Osteocyte (in vitro differentiated cells): ENCODE data around the gene TPRX2. TPM values are rescaled to one million over a fixed set of nuclear protein-coding genes. Genes with fewer than 3 reads are reported as not detected.

Experiments used
- DNase-seq: peaks from one replicate; pipeline ENCODE4 v3.0.0; 2021; ENCODE audit warnings: mixed read lengths; ENCODE audit not compliant: unreplicated experiment; ENCODE audit errors: extremely low spot score
- H3K27ac Mint-ChIP-seq: one replicate; pipeline ENCODE4 v1.8.0; 2021; ENCODE audit warnings: mild to moderate bottlenecking, mixed read lengths; ENCODE audit not compliant: unreplicated experiment
- H3K27me3 Mint-ChIP-seq: one replicate; pipeline ENCODE4 v1.8.0; 2021; ENCODE audit warnings: mixed read lengths; ENCODE audit not compliant: unreplicated experiment
- H3K36me3 Mint-ChIP-seq: one replicate; pipeline ENCODE4 v1.8.0; 2021; ENCODE audit warnings: mixed read lengths; ENCODE audit not compliant: unreplicated experiment
- H3K4me1 Mint-ChIP-seq: one replicate; pipeline ENCODE4 v1.8.0; 2021; ENCODE audit warnings: mixed read lengths; ENCODE audit not compliant: unreplicated experiment
- H3K4me3 Mint-ChIP-seq: one replicate; pipeline ENCODE4 v1.8.0; 2021; ENCODE audit warnings: mild to moderate bottlenecking, moderate library complexity, mixed read lengths; ENCODE audit not compliant: unreplicated experiment
- H3K9me3 Mint-ChIP-seq: one replicate; pipeline ENCODE4 v1.8.0; 2021; ENCODE audit warnings: mixed read lengths; ENCODE audit not compliant: unreplicated experiment
- total RNA-seq: library from RNA; stranded (reverse); gene quantifications from 2 replicates; pipeline ENCODE4 v1.2.1, GENCODE V29; 2021
- TF ChIP-seq, protein P1 (sequence below): fragments of 200-600 bp; sonication (generic); IDR thresholded peaks from 2 replicates; pipeline ENCODE4 v1.5.0; 2021; ENCODE audit warnings: antibody characterized with exemption, mild to moderate bottlenecking, moderate library complexity

TPRX2 gene
- total RNA-seq, 1 donor from 2014 or later, result not detected

DNA sequence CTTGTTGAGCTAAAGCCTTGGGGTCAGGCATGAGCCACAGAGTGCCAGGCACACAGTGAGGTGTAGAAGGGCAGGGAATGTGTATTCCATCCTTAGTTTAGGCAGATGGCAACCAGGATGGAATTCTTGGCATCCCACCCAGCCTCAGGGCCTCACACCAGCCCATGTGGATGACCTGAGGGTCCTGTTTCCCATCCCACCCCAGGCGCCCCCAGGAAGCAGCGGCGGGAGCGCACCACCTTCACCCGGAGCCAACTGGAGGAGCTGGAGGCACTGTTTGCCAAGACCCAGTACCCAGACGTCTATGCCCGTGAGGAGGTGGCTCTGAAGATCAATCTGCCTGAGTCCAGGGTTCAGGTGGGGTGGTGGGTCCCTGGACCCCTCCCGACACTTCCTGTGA lies 23.0 kb upstream of the TPRX2 start:
- H3K27me3 Mint-ChIP-seq, result peaks cover 6% of the 10 kb centered on the region
- DNase-seq, result no peak
- H3K9me3 Mint-ChIP-seq, result no peaks in the 10 kb centered on the region
- no peak overlapping the region for H3K4me3 Mint-ChIP-seq
- H3K27ac Mint-ChIP-seq, result no peak overlapping the region
- no peaks in the 10 kb centered on the region for H3K4me1 Mint-ChIP-seq
- TF ChIP-seq, protein P1, sequence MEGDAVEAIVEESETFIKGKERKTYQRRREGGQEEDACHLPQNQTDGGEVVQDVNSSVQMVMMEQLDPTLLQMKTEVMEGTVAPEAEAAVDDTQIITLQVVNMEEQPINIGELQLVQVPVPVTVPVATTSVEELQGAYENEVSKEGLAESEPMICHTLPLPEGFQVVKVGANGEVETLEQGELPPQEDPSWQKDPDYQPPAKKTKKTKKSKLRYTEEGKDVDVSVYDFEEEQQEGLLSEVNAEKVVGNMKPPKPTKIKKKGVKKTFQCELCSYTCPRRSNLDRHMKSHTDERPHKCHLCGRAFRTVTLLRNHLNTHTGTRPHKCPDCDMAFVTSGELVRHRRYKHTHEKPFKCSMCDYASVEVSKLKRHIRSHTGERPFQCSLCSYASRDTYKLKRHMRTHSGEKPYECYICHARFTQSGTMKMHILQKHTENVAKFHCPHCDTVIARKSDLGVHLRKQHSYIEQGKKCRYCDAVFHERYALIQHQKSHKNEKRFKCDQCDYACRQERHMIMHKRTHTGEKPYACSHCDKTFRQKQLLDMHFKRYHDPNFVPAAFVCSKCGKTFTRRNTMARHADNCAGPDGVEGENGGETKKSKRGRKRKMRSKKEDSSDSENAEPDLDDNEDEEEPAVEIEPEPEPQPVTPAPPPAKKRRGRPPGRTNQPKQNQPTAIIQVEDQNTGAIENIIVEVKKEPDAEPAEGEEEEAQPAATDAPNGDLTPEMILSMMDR, result no peak
- no peaks in the 10 kb centered on the region for H3K36me3 Mint-ChIP-seq

DNA sequence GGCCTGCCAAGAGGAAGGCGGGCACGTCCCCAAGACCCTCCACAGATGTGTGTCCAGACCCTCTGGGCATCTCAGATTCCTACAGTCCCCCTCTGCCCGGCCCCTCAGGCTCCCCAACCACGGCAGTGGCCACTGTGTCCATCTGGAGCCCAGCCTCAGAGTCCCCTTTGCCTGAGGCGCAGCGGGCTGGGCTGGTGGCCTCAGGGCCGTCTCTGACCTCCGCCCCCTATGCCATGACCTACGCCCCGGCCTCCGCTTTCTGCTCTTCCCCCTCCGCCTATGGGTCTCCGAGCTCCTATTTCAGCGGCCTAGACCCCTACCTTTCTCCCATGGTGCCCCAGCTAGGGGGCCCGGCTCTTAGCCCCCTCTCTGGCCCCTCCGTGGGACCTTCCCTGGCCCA lies 19.6 kb upstream of the TPRX2 start:
- no peaks in the 10 kb centered on the region for H3K36me3 Mint-ChIP-seq
- no peak overlapping the region for H3K27ac Mint-ChIP-seq

DNA sequence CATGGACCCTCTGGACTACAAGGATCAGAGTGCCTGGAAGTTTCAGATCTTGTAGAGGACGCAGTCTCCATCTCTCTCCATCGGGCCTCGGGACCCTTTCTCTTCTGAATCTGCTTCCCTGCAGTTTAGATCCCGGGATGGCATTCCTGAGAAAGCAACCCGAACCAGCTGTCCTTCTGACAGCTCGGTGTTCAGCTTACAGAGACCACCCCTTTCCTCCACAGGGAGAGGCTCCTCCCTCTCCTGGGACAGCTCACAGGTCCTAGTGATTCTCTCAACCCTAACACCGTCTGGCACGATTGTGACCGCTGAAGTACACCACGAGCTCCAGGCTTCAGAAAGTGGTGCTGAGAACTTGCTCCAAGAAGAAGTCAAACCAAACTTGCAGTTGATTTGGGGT lies 19.1 kb upstream of the TPRX2 start:
- H3K27me3 Mint-ChIP-seq, result peaks cover 25% of the 10 kb centered on the region
- TF ChIP-seq, protein P1, result no peak
- no peaks in the 10 kb centered on the region for H3K36me3 Mint-ChIP-seq
- no peaks in the 10 kb centered on the region for H3K9me3 Mint-ChIP-seq
- DNase-seq, result no peak
- H3K27ac Mint-ChIP-seq, result no peak overlapping the region
- no peak overlapping the region for H3K4me3 Mint-ChIP-seq
- H3K4me1 Mint-ChIP-seq, result no peaks in the 10 kb centered on the region

More for the DNA sequence above, 19.6 kb upstream of the TPRX2 start:
- no peak for DNase-seq
- TF ChIP-seq, protein P1, result no peak
- Mint-ChIP-seq H3K4me1 (no peaks in the 10 kb centered on the region), H3K27me3 (peaks cover 25% of the 10 kb centered on the region), H3K9me3 (no peaks in the 10 kb centered on the region), H3K4me3 (no peak overlapping the region)

DNA sequence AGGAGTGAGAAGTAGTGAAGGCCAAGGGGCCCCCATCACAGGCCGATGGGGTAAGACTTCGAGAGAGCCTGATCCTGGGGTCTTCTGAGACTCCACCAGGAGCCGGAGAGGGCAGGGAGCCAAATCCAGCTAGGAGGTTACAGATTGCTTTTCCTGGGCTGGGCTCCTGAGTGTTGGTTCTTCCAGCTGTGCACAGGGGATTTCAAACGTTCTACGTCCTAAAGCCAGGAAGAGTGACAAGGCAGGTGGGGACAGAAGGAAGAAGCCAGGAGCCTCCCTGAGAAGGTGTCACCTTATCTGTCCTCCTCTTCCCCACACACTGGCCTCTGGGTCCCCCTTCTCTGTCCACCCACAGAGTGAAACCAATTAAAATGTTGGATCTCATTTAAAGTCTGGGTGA lies 16.1 kb upstream of the TPRX2 start:
- Mint-ChIP-seq H3K27ac (no peak overlapping the region), H3K36me3 (no peaks in the 10 kb centered on the region), H3K4me1 (no peaks in the 10 kb centered on the region), H3K27me3 (peaks cover 25% of the 10 kb centered on the region), H3K4me3 (no peak overlapping the region), H3K9me3 (no peaks in the 10 kb centered on the region)
- TF ChIP-seq, protein P1, result no peak
- no peak for DNase-seq

DNA sequence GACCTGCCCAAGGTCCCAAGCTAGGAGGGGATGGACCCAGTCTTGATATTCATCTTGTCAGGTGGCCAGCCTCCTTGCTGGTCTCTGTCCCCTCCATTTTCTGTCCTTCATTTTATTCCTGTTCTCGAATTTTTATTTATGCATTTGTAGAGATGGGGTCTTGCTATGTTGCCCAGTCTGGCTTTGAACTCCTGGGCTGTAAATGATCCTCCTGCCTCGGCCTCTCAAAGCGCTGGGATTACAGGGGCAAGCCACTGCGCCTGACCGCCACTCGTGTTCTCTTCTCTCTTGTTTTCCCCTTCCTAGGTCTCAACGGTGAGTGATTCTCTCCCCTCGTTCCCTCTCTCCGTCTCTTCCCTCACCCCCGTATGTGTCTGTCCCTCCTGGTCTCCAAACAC lies 10.6 kb upstream of the TPRX2 start:
- Mint-ChIP-seq H3K27ac (no peak overlapping the region), H3K36me3 (no peaks in the 10 kb centered on the region), H3K4me1 (peaks cover 8% of the 10 kb centered on the region), H3K4me3 (no peak overlapping the region), H3K27me3 (peaks cover 39% of the 10 kb centered on the region), H3K9me3 (no peaks in the 10 kb centered on the region)
- TF ChIP-seq, protein P1, result no peak
- no peak for DNase-seq
